Stimulated activated CD4-positive, alpha-beta T cell treated with anti-CD3 and anti-CD28 coated beads, Interleukin-15, amount 100 ng/mL, for 48 hours (primary cell): ENCODE measurements around the gene BRCA2.
A peak's percentile ranks its signal among the peaks of the same experiment; 100 is the strongest.

Experiments
- DNase-seq, 2 donors: peaks; one replicate each; pipeline ENCODE4 v3.0.0-alpha.2; 2020; ENCODE audit warnings: low read depth in 2 of 2

BRCA2 gene

GRCh38 chr13:32381539-32381938 lies 66.2 kb downstream of the BRCA2 start:
- no peak for DNase-seq

- DNase-seq, result no peak
Measured at GRCh38 chr13:32383836-32384618, 68.7 kb downstream of the BRCA2 start.

- DNase-seq, result no peak
Measured at GRCh38 chr13:32384702-32385101, 69.4 kb downstream of the BRCA2 start.

- DNase-seq, result no peak
Measured at GRCh38 chr13:32385410-32385809, 70.1 kb downstream of the BRCA2 start.

GRCh38 chr13:32390048-32390447 lies 74.7 kb downstream of the BRCA2 start:
- no peak for DNase-seq

GRCh38 chr13:32390484-32390883 lies 75.2 kb downstream of the BRCA2 start:
- DNase-seq, result no peak

GRCh38 chr13:32391101-32391619 lies 75.9 kb downstream of the BRCA2 start:
- no peak for DNase-seq

DNA sequence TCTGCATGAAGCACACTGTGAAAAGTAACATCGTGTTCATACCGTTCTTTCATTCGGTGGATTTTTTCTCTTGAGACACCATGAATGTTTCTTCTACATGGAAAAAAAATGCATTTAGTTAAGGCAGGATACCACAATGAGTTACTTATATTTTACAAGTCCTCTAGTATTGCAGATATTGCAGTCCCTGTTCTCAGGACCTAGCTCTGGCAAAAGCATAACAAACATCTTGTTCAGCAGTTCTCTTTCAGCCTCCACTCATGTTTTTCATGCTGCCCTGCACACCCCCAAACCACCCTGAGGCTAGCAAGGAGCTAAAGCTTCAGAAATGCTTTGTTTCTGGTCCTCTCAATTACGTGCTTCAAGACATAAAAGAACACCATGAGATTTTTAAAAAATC lies 87.8 kb downstream of the BRCA2 start:
- DNase-seq, result no peak

DNA sequence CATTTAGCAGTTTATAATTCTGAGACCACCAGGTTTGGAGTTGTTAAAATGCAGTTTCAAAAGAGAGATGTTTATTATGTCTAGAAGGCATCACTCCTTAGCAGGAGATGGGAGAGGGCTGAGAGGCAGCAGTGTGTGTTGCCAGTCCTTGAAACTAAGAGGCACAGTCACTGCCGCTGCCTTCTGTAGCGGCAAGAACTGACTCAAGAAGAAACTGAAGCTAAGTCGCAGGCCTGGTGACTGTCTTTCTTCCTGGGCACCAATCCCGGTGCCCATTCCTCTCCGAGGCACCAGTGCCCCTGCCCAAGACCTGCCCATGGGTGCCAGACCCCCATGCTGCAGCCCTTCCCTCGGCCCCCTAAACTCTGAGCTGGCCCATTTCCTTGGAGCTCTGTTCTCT lies 92.5 kb downstream of the BRCA2 start:
- peak in 1 of 2 donors; percentile 4 for DNase-seq

GRCh38 chr13:32408296-32409000 lies 93.1 kb downstream of the BRCA2 start:
- DNase-seq, result no peak

DNA sequence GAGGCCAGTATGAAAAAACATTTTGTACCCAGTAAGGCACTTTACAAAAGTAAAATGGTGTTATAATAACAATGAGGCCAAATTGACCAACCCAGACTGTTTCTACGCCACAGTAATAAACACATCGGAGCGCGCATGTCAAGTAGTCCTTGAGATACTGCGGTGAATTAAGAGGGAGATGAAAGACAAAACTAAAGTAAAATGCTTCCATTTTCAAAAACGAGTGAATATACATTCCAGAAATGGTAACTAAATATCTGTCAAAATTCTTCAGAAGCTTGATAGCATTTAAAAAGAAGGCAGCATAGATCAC lies 93.6 kb downstream of the BRCA2 start:
- no peak for DNase-seq

DNA sequence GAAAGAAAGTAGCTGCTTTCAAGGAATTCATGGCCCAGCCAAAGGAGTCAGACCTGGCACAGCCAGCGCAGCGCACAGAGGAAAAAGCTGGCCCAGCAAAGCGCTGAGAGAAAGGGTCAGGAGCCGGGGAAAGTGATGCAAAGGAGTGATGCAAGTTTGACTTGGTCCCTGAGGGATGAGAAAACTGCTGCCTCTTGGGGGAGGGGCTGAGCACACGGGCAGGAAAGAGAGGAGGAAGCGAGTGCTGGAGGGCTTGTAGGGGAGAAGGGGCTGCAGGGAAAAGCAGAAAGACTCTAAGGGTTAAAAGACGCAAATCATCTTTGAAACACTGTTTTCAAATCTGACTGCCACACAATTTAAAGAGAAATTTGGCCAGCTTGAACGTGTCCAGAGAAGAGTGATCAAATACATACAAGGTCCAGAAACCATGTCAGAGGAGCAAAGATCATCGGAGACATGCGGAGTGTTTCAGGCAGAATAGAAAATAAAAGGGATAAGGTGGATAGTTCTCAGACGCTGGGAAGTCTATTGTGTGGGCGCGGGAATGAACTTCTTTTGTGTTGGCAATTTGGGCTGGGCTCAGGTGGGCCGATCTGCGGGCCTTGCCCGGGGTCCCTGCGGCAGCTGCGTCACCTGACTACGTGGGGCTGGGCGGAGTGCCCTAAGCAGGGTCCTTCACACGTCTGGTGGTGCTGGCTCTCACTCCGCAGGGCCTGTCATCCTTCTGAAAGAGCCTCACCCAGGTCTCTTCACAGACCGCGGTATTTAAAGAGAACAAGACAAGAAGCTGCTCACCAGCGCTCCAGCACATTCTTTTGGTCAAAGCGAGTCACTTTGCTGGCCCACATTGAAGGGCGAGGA lies 94.5 kb downstream of the BRCA2 start:
- DNase-seq, result no peak

GRCh38 chr13:32413284-32413683 lies 98.0 kb downstream of the BRCA2 start:
- no peak for DNase-seq

- DNase-seq, result no peak
Measured at GRCh38 chr13:32414580-32414979, 99.3 kb downstream of the BRCA2 start.

DNA sequence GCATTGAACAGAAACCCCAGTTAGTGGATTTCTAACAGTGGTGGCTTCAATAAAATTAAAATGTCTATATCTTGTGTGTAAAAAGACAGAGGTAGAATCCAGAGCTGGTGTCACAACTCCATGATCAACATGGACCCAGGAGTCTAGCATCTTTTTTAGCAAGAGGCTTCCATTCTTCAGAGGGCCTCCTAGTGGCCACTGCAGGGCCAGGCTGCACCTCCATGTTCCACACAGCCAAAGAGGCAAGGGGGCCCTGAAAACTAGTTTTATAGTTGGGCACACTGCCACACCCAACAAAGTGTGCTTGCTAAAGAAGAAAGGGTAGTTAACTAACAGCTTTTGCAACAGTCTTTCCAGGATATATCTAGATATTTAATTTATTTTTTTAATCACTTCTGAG lies 99.7 kb downstream of the BRCA2 start:
- peak in 1 of 2 donors; percentile 16 for DNase-seq

GRCh38 chr13:32417995-32418394 lies 102.7 kb downstream of the BRCA2 start:
- no peak for DNase-seq

DNA sequence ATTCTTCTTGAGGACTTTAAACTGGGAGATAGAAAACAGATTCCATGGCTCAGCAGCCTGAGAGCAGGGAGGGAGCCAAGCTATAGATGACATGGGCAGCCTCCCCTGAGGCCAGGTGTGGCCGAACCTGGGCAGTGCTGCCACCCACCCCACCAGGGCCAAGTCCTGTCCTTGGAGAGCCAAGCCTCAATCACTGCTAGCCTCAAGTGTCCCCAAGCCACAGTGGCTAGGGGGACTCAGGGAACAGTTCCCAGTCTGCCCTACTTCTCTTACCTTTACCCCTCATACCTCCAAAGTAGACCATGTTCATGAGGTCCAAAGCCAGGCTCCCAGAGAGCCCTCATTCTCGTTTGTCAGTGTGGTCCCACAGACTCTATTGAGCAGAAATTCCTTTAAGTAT lies 104.6 kb downstream of the BRCA2 start:
- no peak for DNase-seq

DNA sequence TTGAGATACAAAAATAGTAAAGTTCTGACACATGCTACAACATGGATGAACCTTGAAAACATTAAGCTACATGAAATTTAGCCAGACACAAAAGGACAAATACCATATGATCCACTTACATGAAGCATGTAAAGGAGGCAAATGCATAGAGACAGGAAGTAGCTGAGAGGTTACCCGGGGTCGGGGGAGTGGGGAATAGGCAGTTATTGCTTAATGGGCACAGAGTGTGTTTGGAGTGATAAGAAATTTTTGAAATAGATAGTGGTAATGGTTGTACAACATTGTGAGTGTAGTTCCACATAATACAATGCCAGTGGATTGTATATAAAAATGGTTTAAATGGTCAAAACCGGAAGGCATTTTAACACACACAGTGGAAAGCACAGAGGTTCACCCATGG lies 108.3 kb downstream of the BRCA2 start:
- no peak for DNase-seq

DNA sequence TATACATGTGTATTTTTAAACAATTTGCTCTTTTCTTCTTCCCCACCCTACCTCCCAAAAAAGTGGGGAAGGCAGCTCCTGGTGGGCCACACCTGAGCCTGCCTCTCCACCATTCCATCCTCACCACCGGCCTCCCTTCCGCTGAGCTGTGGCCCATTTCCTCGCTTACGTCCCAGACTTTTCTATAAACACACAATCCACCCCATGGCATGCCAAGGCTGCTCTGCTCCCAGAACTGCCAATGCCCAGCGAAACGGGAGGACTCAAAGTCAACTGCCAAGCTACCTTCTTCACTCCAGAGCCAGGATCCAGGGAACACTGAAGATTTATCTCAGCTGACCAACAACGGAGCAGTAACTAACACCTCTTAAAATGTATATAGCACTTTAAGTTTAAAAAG lies 109.8 kb downstream of the BRCA2 start:
- DNase-seq, result no peak

GRCh38 chr13:32426191-32426989 lies 111.1 kb downstream of the BRCA2 start:
- DNase-seq, result no peak
